Type B pancreatic cell (in vitro differentiated cells): ENCODE results near the gene PPP1R16B. TPM values are rescaled to one million over a fixed set of nuclear protein-coding genes. Genes with fewer than 3 reads are reported as not detected.

ENCODE experiments used
- DNase-seq: peaks from one replicate; pipeline ENCODE4 v3.0.0; 2021; ENCODE audit warnings: mixed read lengths; ENCODE audit not compliant: unreplicated experiment; ENCODE audit errors: extremely low spot score
- H3K27ac Mint-ChIP-seq: 2 replicates; pipeline ENCODE4 v1.8.0; 2021; ENCODE audit warnings: mild to moderate bottlenecking, mixed read lengths
- H3K27me3 Mint-ChIP-seq: 2 replicates; pipeline ENCODE4 v1.8.0; 2021; ENCODE audit warnings: mixed read lengths
- H3K36me3 Mint-ChIP-seq: 2 replicates; pipeline ENCODE4 v1.8.0; 2021; ENCODE audit warnings: mixed read lengths
- H3K4me1 Mint-ChIP-seq: one replicate; pipeline ENCODE4 v1.8.0; 2021; ENCODE audit warnings: mixed read lengths; ENCODE audit not compliant: unreplicated experiment
- H3K4me3 Mint-ChIP-seq: 2 replicates; pipeline ENCODE4 v1.8.0; 2021; ENCODE audit warnings: mild to moderate bottlenecking, mixed read lengths
- H3K9me3 Mint-ChIP-seq: 2 replicates; pipeline ENCODE4 v1.8.0; 2021; ENCODE audit warnings: mixed read lengths
- CTCF ChIP-seq: fragments of 200-600 bp; sonication (generic); conservative IDR thresholded peaks from 2 replicates; pipeline ENCODE4 v1.5.0; 2021; ENCODE audit warnings: antibody characterized with exemption, mild to moderate bottlenecking
- total RNA-seq: library from RNA; stranded (reverse); gene quantifications from 2 replicates; pipeline ENCODE4 v1.2.1, GENCODE V29; 2021; ENCODE audit warnings: low replicate concordance

Gene PPP1R16B
- total RNA-seq, 1 donor from 2014 or later: 0.31 TPM

- no peaks in the 10 kb centered on the region for H3K36me3 Mint-ChIP-seq
- peak; percentile 96 for TF ChIP-seq CTCF
- no peak overlapping the region for H3K4me3 Mint-ChIP-seq
- H3K9me3 Mint-ChIP-seq: no peaks in the 10 kb centered on the region
- DNase-seq: no peak
- no peaks in the 10 kb centered on the region for H3K4me1 Mint-ChIP-seq
- peaks cover 52% of the 10 kb centered on the region for H3K27me3 Mint-ChIP-seq
- no peak overlapping the region for H3K27ac Mint-ChIP-seq
These were observed 88.1 kb downstream of the PPP1R16B start for GRCh38 chr20:38893565-38894090.

GRCh38 chr20:38894091-38894847 lies 88.8 kb downstream of the PPP1R16B start:
- Mint-ChIP-seq H3K36me3 (no peaks in the 10 kb centered on the region), H3K27me3 (peaks cover 55% of the 10 kb centered on the region), H3K4me1 (no peaks in the 10 kb centered on the region), H3K27ac (no peak overlapping the region), H3K9me3 (no peaks in the 10 kb centered on the region), H3K4me3 (no peak overlapping the region)
- no peak for DNase-seq
- TF ChIP-seq CTCF: peak; percentile 46

GRCh38 chr20:38895098-38895949 lies 89.8 kb downstream of the PPP1R16B start:
- Mint-ChIP-seq H3K4me1 (no peaks in the 10 kb centered on the region), H3K27ac (no peak overlapping the region), H3K27me3 (peaks cover 52% of the 10 kb centered on the region), H3K4me3 (no peak overlapping the region), H3K9me3 (no peaks in the 10 kb centered on the region), H3K36me3 (no peaks in the 10 kb centered on the region)
- DNase-seq: no peak
- TF ChIP-seq CTCF: no peak

- peaks cover 56% of the 10 kb centered on the region for H3K27me3 Mint-ChIP-seq
- H3K9me3 Mint-ChIP-seq: no peaks in the 10 kb centered on the region
- no peak overlapping the region for H3K4me3 Mint-ChIP-seq
- no peak for TF ChIP-seq CTCF
- no peak overlapping the region for H3K27ac Mint-ChIP-seq
- no peak for DNase-seq
- no peaks in the 10 kb centered on the region for H3K36me3 Mint-ChIP-seq
- H3K4me1 Mint-ChIP-seq: no peaks in the 10 kb centered on the region
These were observed 90.6 kb downstream of the PPP1R16B start for GRCh38 chr20:38896009-38896594.

GRCh38 chr20:38897267-38897666 lies 91.8 kb downstream of the PPP1R16B start:
- no peaks in the 10 kb centered on the region for H3K36me3 Mint-ChIP-seq
- no peaks in the 10 kb centered on the region for H3K9me3 Mint-ChIP-seq
- H3K27me3 Mint-ChIP-seq: peaks cover 61% of the 10 kb centered on the region
- no peaks in the 10 kb centered on the region for H3K4me1 Mint-ChIP-seq
- TF ChIP-seq CTCF: no peak
- no peak overlapping the region for H3K4me3 Mint-ChIP-seq
- no peak overlapping the region for H3K27ac Mint-ChIP-seq
- DNase-seq: no peak
